NCI-H2196 (cell line): ENCODE measurements around the gene SAP30L.

ENCODE experiments used
- DNase-seq: peaks from one replicate; lab custom pipeline; 2025; ENCODE audit not compliant: unreplicated experiment; lab: John Stamatoyannopoulos, UW

The SAP30L gene

GRCh38 chr5:154461531-154461930 is 15.7 kb downstream of the SAP30L start:
- DNase-seq, result no peak

- no peak for DNase-seq
Measured at GRCh38 chr5:154464438-154464837, 18.6 kb downstream of the SAP30L start.

DNA sequence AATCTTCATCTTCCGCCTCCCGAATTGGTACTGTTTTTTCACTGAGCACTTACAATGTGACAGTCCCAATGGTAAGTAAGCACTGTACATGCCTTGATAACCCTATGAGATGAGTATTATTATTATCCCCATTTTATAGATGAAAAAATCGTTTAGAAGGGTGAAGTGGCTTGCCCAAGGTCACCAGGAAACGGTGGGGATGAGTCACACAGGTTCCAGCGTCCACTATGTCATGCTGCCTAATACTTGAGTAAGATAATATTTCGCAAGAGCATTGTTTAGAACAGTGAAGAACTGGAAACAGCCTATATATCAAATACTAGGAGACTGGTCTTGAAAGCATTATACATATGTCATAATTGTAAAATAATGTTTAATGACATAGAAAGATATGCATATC is 19.4 kb downstream of the SAP30L start:
- no peak for DNase-seq

DNA sequence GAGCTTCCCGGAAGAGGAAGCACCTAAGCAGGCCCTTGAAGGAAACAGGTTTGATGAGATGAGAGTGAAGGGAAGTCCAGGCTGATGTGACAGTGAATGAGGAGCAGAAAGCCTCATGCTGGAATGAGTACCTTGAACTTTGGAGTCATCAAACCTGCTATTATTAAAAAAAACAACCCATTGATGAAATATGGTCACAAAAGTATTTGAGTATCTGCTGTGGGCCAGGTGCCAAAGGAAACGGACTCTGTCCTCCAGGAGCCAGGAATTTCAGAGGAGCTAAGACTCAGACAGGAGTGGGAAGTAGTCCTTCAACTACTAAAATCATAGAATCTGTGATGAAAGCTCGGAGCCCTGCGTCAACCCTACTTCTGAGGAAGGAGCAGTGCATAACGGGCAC is 20.4 kb downstream of the SAP30L start:
- DNase-seq, result no peak

DNA sequence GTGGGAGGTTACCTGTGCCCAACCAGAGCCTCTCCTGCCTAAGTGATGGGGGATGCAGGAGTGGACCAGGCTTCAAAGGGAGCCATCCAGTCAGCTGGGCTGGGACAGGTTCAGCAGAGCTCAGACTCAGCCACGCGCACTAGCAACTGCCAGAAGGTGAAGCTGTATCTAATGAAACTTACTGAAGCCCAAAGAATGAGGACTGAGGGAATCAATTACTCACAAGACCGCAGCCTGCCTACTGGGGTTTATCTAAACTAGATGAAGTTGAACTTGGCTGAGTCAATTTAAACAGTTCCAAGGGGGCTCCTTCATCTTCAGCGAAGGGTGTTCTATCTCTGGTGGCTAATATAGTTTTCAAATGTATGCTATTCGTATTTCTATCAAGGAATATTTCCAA is 20.9 kb downstream of the SAP30L start:
- no peak for DNase-seq

GRCh38 chr5:154467655-154468354 is 22.0 kb downstream of the SAP30L start:
- DNase-seq, result peak; percentile 79

DNA sequence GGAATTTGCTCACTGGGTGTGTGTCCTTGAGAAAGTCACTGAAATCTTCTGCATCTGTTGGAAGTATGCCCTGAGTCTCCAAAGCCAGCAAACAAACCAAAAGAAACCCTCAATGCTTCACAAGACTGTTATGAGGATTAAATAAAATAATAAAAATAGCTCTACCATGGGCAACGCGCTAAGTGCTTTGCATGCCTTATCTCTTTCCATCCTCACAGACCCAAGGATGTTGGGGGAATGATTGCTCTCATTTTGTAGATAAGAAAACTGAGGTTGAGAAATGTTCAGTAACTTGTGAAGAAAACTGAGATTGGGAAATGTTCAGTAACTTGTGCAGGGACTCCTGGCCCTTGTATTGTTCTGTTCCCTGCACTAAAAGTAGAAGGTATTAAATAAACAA is 24.3 kb downstream of the SAP30L start:
- DNase-seq, result no peak

- no peak for DNase-seq
Measured at GRCh38 chr5:154470947-154471870, 25.4 kb downstream of the SAP30L start.

- no peak for DNase-seq
Measured at GRCh38 chr5:154472871-154473580, 27.2 kb downstream of the SAP30L start.

GRCh38 chr5:154473581-154474283 is 27.9 kb downstream of the SAP30L start:
- DNase-seq, result no peak

- no peak for DNase-seq
Measured at GRCh38 chr5:154474396-154475334, 28.9 kb downstream of the SAP30L start.

- DNase-seq, result no peak
Measured at GRCh38 chr5:154475591-154476353, 30.0 kb downstream of the SAP30L start.

DNA sequence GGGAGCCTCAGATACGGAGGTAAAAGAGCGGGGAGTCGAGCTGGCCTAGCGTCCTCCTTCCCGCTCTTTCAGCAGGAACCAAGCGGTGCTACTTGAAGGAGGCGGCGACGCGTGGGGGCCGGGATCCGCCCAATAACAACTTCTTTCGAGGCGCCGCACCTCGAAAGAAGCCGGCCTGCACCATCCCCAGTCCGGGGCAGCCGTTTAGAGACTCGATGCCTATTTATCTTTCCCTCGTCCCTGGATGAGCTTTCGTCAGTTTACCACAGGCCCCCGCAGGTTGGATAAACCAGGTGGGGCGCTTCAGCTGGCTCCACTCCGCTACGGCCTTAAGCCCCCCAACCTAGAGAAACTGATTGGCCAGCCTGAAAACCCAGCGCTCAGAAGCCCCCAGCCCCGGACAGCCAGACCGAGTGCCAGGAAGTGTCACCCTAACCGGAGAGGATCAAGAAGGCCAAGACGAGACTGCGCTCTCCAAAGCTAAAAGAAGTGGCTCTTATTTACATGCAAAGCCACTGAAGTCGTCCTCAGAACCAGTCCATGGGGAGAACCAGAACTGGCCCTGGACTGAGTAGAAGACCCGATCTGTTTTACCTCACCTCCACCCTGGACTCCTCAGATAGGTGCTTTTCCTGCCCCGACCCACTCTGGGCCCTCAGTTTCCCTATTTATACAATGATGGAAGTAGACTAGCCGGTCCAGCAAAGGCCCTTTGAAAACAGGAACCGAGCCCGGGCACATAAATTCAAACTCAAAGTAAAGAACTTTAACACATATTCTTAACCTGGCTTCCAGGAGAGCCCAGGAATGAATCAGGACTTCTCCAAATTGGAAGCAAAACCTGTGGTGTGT is 30.8 kb downstream of the SAP30L start:
- DNase-seq, result no peak

DNA sequence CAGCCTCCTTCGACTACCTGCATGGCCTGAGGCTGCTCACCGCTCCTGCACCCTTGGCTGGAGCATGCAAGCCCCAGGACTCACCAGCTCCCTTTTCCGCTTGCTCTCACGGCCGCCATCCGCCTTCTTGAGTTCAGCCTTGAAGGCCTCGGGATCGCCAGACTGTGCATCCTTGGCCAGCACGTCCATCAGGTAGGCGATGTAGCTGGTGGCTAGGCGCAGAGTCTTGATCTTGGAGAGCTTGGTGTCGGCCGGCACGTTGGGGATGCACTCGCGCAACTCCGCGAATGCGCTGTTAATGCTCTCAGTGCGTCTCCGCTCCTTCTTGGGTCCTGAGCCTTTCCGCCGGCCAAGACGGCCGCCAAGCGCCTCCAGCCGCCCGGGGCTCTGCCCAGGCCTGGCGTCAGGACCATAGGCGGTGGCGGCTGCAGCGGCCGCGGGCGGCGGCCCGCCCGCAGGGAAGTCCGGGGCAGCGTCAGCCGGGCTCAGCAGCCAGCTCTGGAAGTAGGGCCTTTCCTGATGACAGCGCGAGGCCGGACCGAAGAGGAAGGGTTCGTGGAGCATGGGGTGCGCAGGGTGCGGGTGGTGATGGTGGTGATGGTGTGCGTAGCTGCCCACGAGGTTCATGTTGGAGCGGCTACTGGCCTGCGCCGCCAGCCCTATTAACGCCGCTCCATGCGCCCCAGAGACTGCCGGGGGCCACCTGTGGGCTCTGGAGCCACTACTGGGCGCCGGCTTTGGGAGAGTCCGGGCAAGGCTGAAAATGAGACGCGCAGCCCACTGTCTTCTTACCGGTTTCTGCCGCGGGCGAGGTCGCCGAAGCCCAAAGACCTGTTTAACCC is 31.8 kb downstream of the SAP30L start:
- DNase-seq, result no peak

GRCh38 chr5:154478224-154478565 is 32.4 kb downstream of the SAP30L start, which contains the start of gene HAND1:
TSS of gene HAND1 (minus strand) at chr5:154478227. CDS start at chr5:154478008, 219 bp downstream.
- DNase-seq, result peak; percentile 38

- DNase-seq, result no peak
Measured at GRCh38 chr5:154478752-154479159, 33.0 kb downstream of the SAP30L start.

DNA sequence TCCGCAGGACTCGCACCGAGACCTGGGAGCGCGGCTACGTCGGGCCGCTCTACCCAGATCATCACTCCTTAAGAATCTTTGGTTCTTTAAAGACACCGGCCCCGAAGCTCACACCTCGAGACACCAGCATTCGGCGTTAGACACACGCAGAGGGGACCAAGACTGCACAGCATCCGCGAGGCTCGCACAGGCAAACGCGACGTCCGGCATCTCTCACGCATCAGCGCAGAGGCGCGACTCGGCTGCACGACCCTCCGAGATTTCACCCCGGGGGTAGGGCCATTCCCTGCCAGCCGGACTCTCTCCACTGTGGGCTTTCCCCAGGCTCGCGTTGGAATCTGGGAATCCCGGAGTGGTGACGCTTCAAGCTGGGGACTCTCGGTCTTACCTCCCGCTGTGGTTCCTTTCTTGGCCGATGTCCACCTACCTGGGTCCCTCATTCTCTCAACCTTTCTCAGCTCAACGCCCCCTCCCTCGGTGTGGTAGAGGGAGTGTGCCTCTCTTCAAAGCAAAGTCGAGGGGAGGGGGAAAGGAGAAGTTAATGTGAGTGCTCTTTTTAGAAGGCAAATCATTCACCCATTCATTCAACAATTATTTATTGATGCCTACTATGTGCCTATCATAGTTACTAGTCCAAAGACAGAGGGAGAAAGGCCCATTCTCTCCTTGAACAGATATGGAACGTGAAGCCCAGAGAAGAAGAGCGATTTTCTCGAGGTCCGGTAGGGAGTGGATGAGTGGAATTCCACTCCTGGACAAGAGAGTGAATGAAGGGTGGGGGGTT is 33.6 kb downstream of the SAP30L start:
- DNase-seq, result no peak
